B cell (primary cell): ENCODE results near the gene S100A10.

ENCODE experiments used
- CTCF ChIP-seq: fragments of 200-600 bp; IDR thresholded peaks from one replicate; pipeline ENCODE4 v1.8.0; 2022; ENCODE audit warnings: antibody characterized with exemption, mild to moderate bottlenecking
- EZH2 ChIP-seq: IDR thresholded peaks from 2 replicates; pipeline ENCODE4 v1.6.1; 2012; ENCODE audit warnings: borderline replicate concordance, low read depth, mild to moderate bottlenecking, moderate library complexity, low read length; ENCODE audit not compliant: insufficient read depth, poor library complexity, severe bottlenecking

- no peak for TF ChIP-seq CTCF
- TF ChIP-seq EZH2: no peak
Observed at GRCh38 chr1:152034324-152034653, 40.6 kb upstream of the S100A10 start.
